Right cardiac atrium (tissue), 5 donors: ENCODE results near the gene SIRT5. TPM values are rescaled to one million over a fixed set of nuclear protein-coding genes. Genes with fewer than 3 reads are reported as not detected.

Experiments used
- ATAC-seq, 2 donors: fragments of 200-7000 bp; cut with Tn5 transposase; one replicate each; pipeline versions ENCODE4 v1.8.0 to v1.9.1; 2020; ENCODE audit warnings: moderate library complexity in 2 of 2, mild to moderate bottlenecking in 1 of 2
- DNase-seq, 3 donors: peaks; one replicate each; pipeline ENCODE4 v3.0.0-alpha.2; 2020
- H3K27ac ChIP-seq: one replicate; pipeline ENCODE4 v1.5.1; 2013; ENCODE audit warnings: mild to moderate bottlenecking, low read length, control low read depth, moderate library complexity
- H3K27me3 ChIP-seq: one replicate; pipeline ENCODE4 v1.6.1; 2013; ENCODE audit not compliant: control insufficient read depth, insufficient read depth
- H3K4me1 ChIP-seq: one replicate; pipeline ENCODE4 v1.6.1; 2013; ENCODE audit warnings: low read length; ENCODE audit not compliant: control insufficient read depth, insufficient read depth
- H3K4me3 ChIP-seq: one replicate; pipeline ENCODE4 v1.5.1; 2013; ENCODE audit warnings: low read length, control low read depth
- H3K9me3 ChIP-seq: one replicate; pipeline ENCODE4 v1.6.1; 2013; ENCODE audit warnings: low read length; ENCODE audit not compliant: control insufficient read depth
- WGBS: extraction: QIAGEN DNeasy Blood & Tissue Kit; methylation state at CpG from one replicate; pipeline ENCODE4 v1.1.7; 2013; 5-methylcytosine and 5-hydroxymethylcytosine counted together
- intact Hi-C, 4 donors: fragments of 100-400 bp; cut with DNase I; formaldehyde crosslinking; loops; one replicate each; pipeline versions ENCODE4 v1.11.0 to v1.14.0; 2022 to 2023
- polyA plus RNA-seq: library from polyadenylated mRNA; stranded (reverse); fragments of 200-250 nt; gene quantifications from one replicate; pipeline ENCODE4 v1.2.3, GENCODE V29; 2013
- total RNA-seq, 4 donors: library from RNA; stranded (reverse); fragmentation: NEBNext Ultra II Directional; extraction: Animal tissue kit (Norgen Biotek cat#: 25700); gene quantifications; one replicate each; pipeline ENCODE4 v1.2.1, GENCODE V29; 2021
- donor health status: healthy with polysubstance abuse.
- donor health status: DM: no; HTN: yes; CAD: no.
- donor health status: DM: no; HTN: no; CAD: no.
- donor health status: DM: no; HTN: yes; CAD: no; lungs with severe emphysema.
- donor health status: DM: yes; HTN: yes; CAD: no.

The SIRT5 gene
- total and polyA plus RNA-seq, 5 donors = 21.5 to 39.4 (median 31.8) TPM

DNA sequence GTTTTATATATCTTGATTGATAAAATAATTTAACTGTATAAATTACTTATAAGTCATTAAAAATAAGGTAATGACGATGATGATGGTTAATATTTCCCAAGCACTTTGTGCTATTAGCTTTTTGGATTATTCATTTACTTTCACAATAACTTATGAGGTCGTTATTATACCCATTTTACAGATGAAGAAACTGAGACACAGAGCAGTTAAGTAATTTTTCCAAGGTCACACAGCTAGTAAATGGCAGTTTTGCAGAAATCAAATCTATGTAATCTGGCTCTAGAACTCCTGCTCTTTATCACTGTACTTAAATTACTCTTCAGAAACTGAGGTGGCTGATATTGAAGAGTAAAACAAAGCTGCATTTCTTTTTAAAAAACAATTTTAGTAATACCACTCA lies 58.9 kb downstream of the SIRT5 start:
- ATAC-seq (no peak), DNase-seq (no peak)
- no peaks in the 10 kb centered on the region for H3K27me3 ChIP-seq
- WGBS = 96% methylated on average over 2 of the region's 2 CpGs
- H3K27ac ChIP-seq = no peak overlapping the region
- intact Hi-C loops = loop anchor here in 1 of 4 donors (10.0 kb wide), 1 partner anchor 71 kb away; no protein-coding TSS in a partner anchor
- H3K9me3 ChIP-seq = no peaks in the 10 kb centered on the region
- no peaks in the 10 kb centered on the region for H3K4me1 ChIP-seq
- no peak overlapping the region for H3K4me3 ChIP-seq

DNA sequence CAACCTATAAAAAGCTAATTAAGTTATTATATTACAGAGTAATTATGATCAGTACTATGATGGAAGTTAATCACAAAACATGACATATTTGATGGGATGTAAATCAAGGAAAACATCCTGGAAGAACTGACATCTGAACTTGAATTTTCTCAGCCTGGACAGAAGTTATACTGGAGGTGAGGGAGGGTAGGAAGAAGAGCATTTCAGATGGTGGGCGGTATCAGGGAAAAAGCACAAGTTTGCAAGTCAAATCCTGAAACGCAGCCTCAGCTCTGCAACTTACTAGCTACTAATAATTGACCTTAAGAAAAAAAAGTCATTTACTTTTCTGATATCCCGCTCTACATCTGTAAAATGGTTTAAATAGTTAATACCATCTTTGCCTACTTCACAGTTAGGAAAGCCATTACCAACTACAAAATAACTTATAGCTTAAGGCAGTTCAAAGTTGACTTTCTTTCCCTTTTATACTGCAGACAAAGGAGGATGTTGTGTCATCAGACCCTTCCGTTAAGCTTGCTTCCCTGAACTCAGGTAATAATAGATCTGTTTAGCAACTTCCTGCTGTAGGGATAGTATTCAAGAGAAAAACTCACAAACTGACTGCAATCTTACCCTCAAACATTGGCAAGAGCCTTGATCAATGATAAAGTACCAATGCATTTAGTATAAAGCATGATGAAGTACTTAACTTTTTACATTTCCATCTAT lies 61.7 kb downstream of the SIRT5 start:
- no peak for DNase-seq
- intact Hi-C loops = loop anchor here in 1 of 4 donors (10.0 kb wide), 1 partner anchor 69 kb away; no protein-coding TSS in a partner anchor

GRCh38 chr6:13638014-13638413 lies 63.6 kb downstream of the SIRT5 start:
- DNase-seq (no peak), ATAC-seq (no peak)
- 94% methylated on average over 1 of the region's 1 CpG for WGBS
- H3K27me3 ChIP-seq = no peaks in the 10 kb centered on the region
- intact Hi-C loops = loop anchor here in 1 of 4 donors (10.0 kb wide), 1 partner anchor 67 kb away; no protein-coding TSS in a partner anchor
- no peaks in the 10 kb centered on the region for H3K9me3 ChIP-seq
- no peaks in the 10 kb centered on the region for H3K4me1 ChIP-seq
- H3K27ac ChIP-seq = no peak overlapping the region
- H3K4me3 ChIP-seq = no peak overlapping the region

More for the DNA sequence above, 61.7 kb downstream of the SIRT5 start:
- H3K27ac ChIP-seq = no peak overlapping the region
- WGBS = 71% methylated on average over 4 of the region's 4 CpGs
- no peaks in the 10 kb centered on the region for H3K4me1 ChIP-seq
- no peaks in the 10 kb centered on the region for H3K9me3 ChIP-seq
- no peaks in the 10 kb centered on the region for H3K27me3 ChIP-seq
- ATAC-seq = no peak
- no peak overlapping the region for H3K4me3 ChIP-seq

DNA sequence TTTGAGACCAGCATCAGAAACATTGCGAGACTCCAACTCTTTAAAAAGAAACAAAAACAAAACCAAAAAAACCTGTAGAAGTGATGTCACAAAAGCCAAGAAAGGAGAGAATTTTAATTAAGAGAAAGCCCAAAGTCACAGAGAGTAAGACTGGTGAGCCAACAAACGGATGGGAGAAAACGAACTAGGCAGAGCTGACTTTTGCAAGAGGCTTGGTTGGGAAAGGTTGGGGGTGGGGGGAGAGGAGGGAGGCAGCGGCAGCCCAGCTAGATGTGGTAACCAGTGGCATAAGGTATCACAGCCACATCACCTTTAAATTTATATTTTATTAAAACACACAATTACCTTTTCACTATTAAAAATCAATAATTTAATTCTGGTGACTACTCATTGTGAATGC lies 64.2 kb downstream of the SIRT5 start:
- H3K27me3 ChIP-seq = no peaks in the 10 kb centered on the region
- H3K4me3 ChIP-seq = no peak overlapping the region
- intact Hi-C loops = loop anchor here in 1 of 4 donors (10.0 kb wide), 1 partner anchor 66 kb away; no protein-coding TSS in a partner anchor
- H3K9me3 ChIP-seq = no peaks in the 10 kb centered on the region
- DNase-seq (no peak), ATAC-seq (no peak)
- WGBS = 87% methylated on average over 4 of the region's 4 CpGs
- H3K27ac ChIP-seq = no peak overlapping the region
- no peaks in the 10 kb centered on the region for H3K4me1 ChIP-seq

GRCh38 chr6:13641315-13641714 lies 66.9 kb downstream of the SIRT5 start:
- no peaks in the 10 kb centered on the region for H3K4me1 ChIP-seq
- DNase-seq (no peak), ATAC-seq (no peak)
- H3K4me3 ChIP-seq = no peak overlapping the region
- no peaks in the 10 kb centered on the region for H3K27me3 ChIP-seq
- 70% methylated on average over 5 of the region's 5 CpGs for WGBS
- no peak overlapping the region for H3K27ac ChIP-seq
- intact Hi-C loops = no loop called here
- H3K9me3 ChIP-seq = no peaks in the 10 kb centered on the region

DNA sequence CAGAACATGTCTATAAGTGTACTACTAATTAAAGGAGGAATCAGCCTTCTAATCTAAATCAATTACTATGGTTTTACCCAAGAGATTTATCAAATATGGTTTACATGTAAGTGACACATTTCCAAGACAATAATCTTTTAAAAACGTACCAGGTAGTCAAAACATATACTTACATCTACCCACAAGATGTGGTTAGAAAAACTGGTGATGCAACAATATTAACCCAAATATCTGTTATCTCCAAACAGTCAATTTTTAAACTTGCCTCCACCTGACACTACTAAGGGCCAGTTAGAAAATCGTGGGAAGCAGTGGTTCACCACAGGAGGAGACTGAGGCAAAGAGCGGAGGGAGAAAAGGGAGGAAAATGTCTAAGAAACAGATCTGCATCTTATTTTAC lies 68.7 kb downstream of the SIRT5 start:
- no peaks in the 10 kb centered on the region for H3K9me3 ChIP-seq
- no peak overlapping the region for H3K4me3 ChIP-seq
- intact Hi-C loops = no loop called here
- WGBS = 94% methylated on average over 3 of the region's 3 CpGs
- no peaks in the 10 kb centered on the region for H3K4me1 ChIP-seq
- H3K27ac ChIP-seq = no peak overlapping the region
- H3K27me3 ChIP-seq = no peaks in the 10 kb centered on the region
- DNase-seq (no peak), ATAC-seq (no peak)

DNA sequence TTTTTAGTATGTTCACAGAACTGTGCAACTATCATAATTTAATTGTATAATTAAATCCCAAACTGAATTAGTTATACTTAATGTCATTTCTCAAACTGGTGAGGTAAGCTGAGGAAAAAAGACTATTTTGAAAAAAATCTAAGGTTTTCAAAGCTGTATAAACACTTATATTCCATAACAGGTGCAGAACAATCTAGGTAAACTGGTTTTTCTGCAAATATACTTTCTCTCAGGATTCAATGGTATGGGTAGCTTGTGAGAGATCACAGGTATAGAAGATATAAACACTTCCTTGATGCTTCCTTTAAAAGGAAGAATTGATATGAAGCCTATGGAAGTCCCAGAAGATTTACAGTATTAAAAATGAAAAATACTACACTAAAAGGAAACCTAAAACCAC lies 74.4 kb downstream of the SIRT5 start:
- no peaks in the 10 kb centered on the region for H3K9me3 ChIP-seq
- ATAC-seq = no peak
- no peak overlapping the region for H3K4me3 ChIP-seq
- intact Hi-C loops = no loop called here
- DNase-seq = no peak
- H3K27ac ChIP-seq = no peak overlapping the region
- no peaks in the 10 kb centered on the region for H3K27me3 ChIP-seq
- H3K4me1 ChIP-seq = no peaks in the 10 kb centered on the region

DNA sequence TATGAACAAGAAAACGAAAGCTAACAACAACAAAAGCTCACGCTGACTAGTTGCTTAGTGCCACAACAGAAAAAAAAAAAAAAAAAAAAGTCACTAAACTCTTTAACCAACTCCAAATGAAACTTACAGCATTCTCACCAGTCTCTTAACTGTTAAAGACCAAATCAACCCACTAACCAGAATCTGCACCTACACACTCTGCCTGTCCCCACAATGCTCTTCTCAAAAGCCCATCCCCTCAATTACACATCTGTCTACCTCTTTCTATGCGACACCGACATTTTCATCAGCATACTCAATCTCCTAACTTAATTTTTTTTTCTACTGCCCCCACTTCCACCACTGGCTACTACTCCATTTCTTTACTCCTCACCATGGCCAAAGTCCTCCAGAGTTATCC lies 75.0 kb downstream of the SIRT5 start:
- Histone ChIP-seq H3K4me1 (no peaks in the 10 kb centered on the region), H3K27ac (no peak overlapping the region), H3K9me3 (no peaks in the 10 kb centered on the region), H3K27me3 (no peaks in the 10 kb centered on the region), H3K4me3 (no peak overlapping the region)
- DNase-seq = no peak
- WGBS = 97% methylated on average over 4 of the region's 4 CpGs
- intact Hi-C loops = no loop called here
- no peak for ATAC-seq

DNA sequence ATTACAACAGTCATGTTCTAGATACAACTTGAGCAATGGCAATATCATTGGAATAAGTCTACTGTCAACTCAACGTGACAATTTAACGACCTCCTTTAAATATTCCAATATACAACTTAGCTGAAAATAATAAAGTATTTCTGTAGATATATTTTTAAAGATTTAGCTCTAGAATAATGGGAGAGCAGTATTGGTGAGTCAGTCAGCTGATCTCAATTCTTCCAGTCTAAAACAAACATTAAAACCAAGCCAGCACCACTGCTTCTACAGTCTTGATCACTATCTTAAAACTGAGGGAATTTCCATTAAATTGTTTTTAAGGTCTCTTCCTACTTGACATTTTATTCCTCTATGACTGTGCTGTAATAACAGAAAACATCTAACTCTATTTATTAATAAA lies 78.9 kb downstream of the SIRT5 start:
- intact Hi-C loops = no loop called here
- no peak overlapping the region for H3K27ac ChIP-seq
- no peak overlapping the region for H3K4me3 ChIP-seq
- no peaks in the 10 kb centered on the region for H3K4me1 ChIP-seq
- no peaks in the 10 kb centered on the region for H3K27me3 ChIP-seq
- no peaks in the 10 kb centered on the region for H3K9me3 ChIP-seq
- 84% methylated on average over 2 of the region's 2 CpGs for WGBS
- ATAC-seq (peak in 1 of 2 donors; percentile 79), DNase-seq (no peak)

DNA sequence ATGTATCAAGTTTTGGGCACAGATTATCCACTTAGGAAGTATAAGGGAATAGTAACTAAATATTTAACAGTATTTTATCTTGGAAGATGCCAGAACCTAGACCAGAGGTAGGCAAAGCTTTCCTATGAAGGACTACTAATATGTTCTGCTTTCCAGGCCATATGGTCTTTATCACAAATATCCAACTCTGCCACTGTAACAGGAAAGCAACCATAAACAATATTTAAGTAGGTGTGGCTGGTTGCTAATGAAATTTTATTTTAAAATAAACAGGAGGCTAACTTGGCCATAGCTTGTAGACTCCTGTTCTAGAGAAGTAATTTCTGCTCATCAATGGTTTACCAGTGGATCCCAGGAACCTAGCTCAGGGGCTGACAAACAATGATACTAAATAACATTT lies 80.1 kb downstream of the SIRT5 start:
- Histone ChIP-seq H3K4me3 (no peak overlapping the region), H3K27ac (no peak overlapping the region), H3K9me3 (no peaks in the 10 kb centered on the region), H3K27me3 (no peaks in the 10 kb centered on the region), H3K4me1 (no peaks in the 10 kb centered on the region)
- DNase-seq (no peak), ATAC-seq (no peak)
- intact Hi-C loops = no loop called here

DNA sequence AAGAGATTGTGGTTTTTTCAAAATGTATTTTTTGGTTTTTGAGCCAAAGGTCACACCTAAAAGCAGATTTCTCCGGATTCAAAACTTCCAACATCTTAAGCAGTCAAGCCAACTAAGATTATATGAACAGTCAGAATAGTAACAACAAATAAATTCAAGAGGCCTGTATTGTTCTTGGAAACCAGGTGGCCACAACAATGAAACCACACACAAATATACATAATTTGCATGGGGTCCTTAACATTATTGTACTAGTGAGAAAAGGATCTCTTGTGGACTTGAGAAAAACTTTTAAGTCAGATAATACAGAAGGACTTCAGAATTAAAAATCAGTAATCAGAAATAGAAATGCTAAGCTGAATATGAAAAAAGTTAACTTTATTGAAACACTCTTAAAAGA lies 81.3 kb downstream of the SIRT5 start:
- intact Hi-C loops = no loop called here
- Histone ChIP-seq H3K4me1 (peaks cover 3% of the 10 kb centered on the region), H3K9me3 (no peaks in the 10 kb centered on the region), H3K27ac (no peak overlapping the region), H3K27me3 (no peaks in the 10 kb centered on the region), H3K4me3 (no peak overlapping the region)
- no peak for ATAC-seq
- DNase-seq = no peak
- WGBS = 62% methylated on average over 1 of the region's 1 CpG

DNA sequence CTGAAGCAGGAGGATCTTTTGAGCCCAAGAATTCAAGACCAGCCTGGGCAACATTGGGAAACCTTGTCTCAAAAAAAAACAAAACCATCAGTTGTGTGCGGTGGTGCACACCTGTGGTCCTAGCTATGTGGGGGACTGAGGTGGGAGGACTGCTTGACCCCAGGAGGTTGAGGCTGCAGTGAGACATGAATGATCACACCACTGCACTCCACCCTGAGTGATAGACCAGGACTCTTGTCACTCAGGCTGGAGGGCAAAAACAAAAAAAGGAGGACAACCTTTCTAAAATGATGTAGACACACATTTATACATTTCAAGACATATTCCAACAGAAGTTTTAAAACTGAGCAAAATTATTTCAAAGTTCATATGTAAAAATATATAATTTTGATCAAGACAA lies 85.9 kb downstream of the SIRT5 start:
- Histone ChIP-seq H3K27me3 (no peaks in the 10 kb centered on the region), H3K27ac (no peak overlapping the region), H3K9me3 (no peaks in the 10 kb centered on the region), H3K4me3 (no peak overlapping the region), H3K4me1 (peaks cover 5% of the 10 kb centered on the region)
- no peak for ATAC-seq
- WGBS = 98% methylated on average over 1 of the region's 1 CpG
- intact Hi-C loops = no loop called here
- no peak for DNase-seq
